Smooth muscle cell (in vitro differentiated cells): ENCODE data around the gene ABHD17A. TPM values are rescaled to one million over a fixed set of nuclear protein-coding genes. Genes with fewer than 3 reads are reported as not detected.
A peak's percentile ranks its signal among the peaks of the same experiment; 100 is the strongest.

Experiments
- DNase-seq: peaks from one replicate; lab custom pipeline; 2025; ENCODE audit not compliant: unreplicated experiment; lab: John Stamatoyannopoulos, UW
- H2AFZ ChIP-seq: fragments of 200-600 bp; sonication (generic); 2 replicates; pipeline ENCODE4 v1.6.0; 2016; ENCODE audit warnings: antibody characterized with exemption, low read depth, mild to moderate bottlenecking
- H3F3A ChIP-seq: fragments of 200-600 bp; sonication (generic); 2 replicates; pipeline ENCODE4 v1.6.0; 2017; ENCODE audit warnings: antibody characterized with exemption, low read depth
- H3K27ac ChIP-seq: fragments of 200-600 bp; sonication (generic); 2 replicates; pipeline ENCODE4 v1.5.1; 2016; ENCODE audit warnings: low read depth, mild to moderate bottlenecking
- H3K27me3 ChIP-seq: fragments of 200-600 bp; sonication (generic); 2 replicates; pipeline ENCODE4 v1.6.1; 2016; ENCODE audit warnings: low read depth, mild to moderate bottlenecking
- H3K36me3 ChIP-seq: fragments of 200-600 bp; sonication (generic); 2 replicates; pipeline ENCODE4 v1.5.1; 2016; ENCODE audit warnings: low read depth
- H3K4me1 ChIP-seq: fragments of 200-600 bp; sonication (generic); 2 replicates; pipeline ENCODE4 v1.5.1; 2016; ENCODE audit warnings: low read depth
- H3K4me2 ChIP-seq: fragments of 200-600 bp; sonication (generic); 2 replicates; pipeline ENCODE4 v1.6.0; 2016; ENCODE audit warnings: mild to moderate bottlenecking
- H3K4me3 ChIP-seq: fragments of 200-600 bp; sonication (generic); 2 replicates; pipeline ENCODE4 v1.5.1; 2016; ENCODE audit warnings: mild to moderate bottlenecking
- H3K79me2 ChIP-seq: fragments of 200-600 bp; sonication (generic); 2 replicates; pipeline ENCODE4 v1.6.0; 2016; ENCODE audit warnings: low read depth, mild to moderate bottlenecking
- H3K9ac ChIP-seq: fragments of 200-600 bp; sonication (generic); 2 replicates; pipeline ENCODE4 v1.6.0; 2016; ENCODE audit warnings: low read depth
- H3K9me3 ChIP-seq: fragments of 200-600 bp; sonication (generic); replicated peaks from 2 replicates; pipeline ENCODE4 v1.5.1; 2016; ENCODE audit warnings: low read depth
- H4K20me1 ChIP-seq: fragments of 200-600 bp; sonication (generic); 2 replicates; pipeline ENCODE4 v1.6.0; 2016; ENCODE audit warnings: low read depth
- CTCF ChIP-seq: fragments of 200-600 bp; sonication (generic); IDR thresholded peaks from 2 replicates; pipeline ENCODE4 v1.5.1; 2017; ENCODE audit warnings: borderline replicate concordance, mild to moderate bottlenecking, antibody characterized with exemption; ENCODE audit not compliant: insufficient read depth, poor library complexity, severe bottlenecking
- WGBS: methylation state at CpG from one replicate; pipeline ENCODE4 v1.1.7; 2016; ENCODE audit warnings: low lambda C conversion rate; 5-methylcytosine and 5-hydroxymethylcytosine counted together
- polyA plus RNA-seq: library from polyadenylated mRNA; unstranded; fragments of >200 nt; fragmentation: Nextera tagmentation; extraction: Ambion mirVana; gene quantifications from 2 replicates; pipeline ENCODE4 v1.2.1, GENCODE V29; 2016
- total RNA-seq: library from RNA; depleted of rRNA; stranded (reverse); fragments of >200 nt; gene quantifications from 2 replicates; pipeline ENCODE4 v1.2.3, GENCODE V29; 2014

Gene ABHD17A
- total and polyA plus RNA-seq, 2 experiments from 2014 or later = 42.9 to 106 TPM

DNA sequence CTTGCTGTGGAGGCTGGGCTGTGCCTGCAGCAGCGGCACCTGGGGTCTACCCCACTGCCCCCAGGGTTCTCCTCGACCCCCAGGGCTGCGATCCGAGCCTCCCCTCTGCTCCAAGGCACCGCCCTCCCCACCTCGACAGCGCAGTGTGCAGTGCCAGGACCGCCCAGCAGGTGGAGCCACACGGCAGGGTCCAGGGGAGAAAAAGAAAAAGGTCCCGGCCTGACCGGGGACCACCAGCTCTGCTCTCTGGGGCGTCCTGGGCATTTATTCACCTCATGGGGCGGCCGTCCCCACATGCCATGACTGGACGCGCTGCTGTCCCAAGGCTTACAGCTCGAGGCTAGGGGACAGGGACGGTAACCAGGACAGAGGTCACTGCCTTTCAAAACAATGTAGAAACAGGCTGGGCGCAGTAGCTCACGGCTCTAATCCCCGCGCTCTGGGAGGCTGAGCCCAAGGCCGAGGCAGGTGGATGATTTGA lies 47.6 kb downstream of the ABHD17A start:
- no peaks in the 10 kb centered on the region for H3F3A ChIP-seq
- H2AFZ ChIP-seq = no peak overlapping the region
- 53% methylated on average over 22 of the region's 23 CpGs for WGBS
- H3K9me3 ChIP-seq = no peaks in the 10 kb centered on the region
- peak; percentile 97 for TF ChIP-seq CTCF
- H4K20me1 ChIP-seq = peaks cover 100% of the 10 kb centered on the region
- H3K4me1 ChIP-seq = no peaks in the 10 kb centered on the region
- H3K4me2 ChIP-seq = no peak overlapping the region
- no peak overlapping the region for H3K27ac ChIP-seq
- H3K79me2 ChIP-seq = peaks cover 84% of the 10 kb centered on the region
- peak; percentile 12 for DNase-seq
- no peak overlapping the region for H3K9ac ChIP-seq
- no peaks in the 10 kb centered on the region for H3K27me3 ChIP-seq
- H3K36me3 ChIP-seq = no peaks in the 10 kb centered on the region
- no peak overlapping the region for H3K4me3 ChIP-seq

- no peaks in the 10 kb centered on the region for H3K9me3 ChIP-seq
- no peaks in the 10 kb centered on the region for H3F3A ChIP-seq
- peaks cover 80% of the 10 kb centered on the region for H3K79me2 ChIP-seq
- 80% methylated on average over 11 of the region's 11 CpGs for WGBS
- H3K27me3 ChIP-seq = no peaks in the 10 kb centered on the region
- H3K4me1 ChIP-seq = no peaks in the 10 kb centered on the region
- H3K36me3 ChIP-seq = no peaks in the 10 kb centered on the region
- peaks cover 100% of the 10 kb centered on the region for H4K20me1 ChIP-seq
- no peak overlapping the region for H2AFZ ChIP-seq
- H3K4me2 ChIP-seq = no peak overlapping the region
- no peak overlapping the region for H3K27ac ChIP-seq
- TF ChIP-seq CTCF = no peak
- H3K4me3 ChIP-seq = no peak overlapping the region
- H3K9ac ChIP-seq = no peak overlapping the region
- DNase-seq = no peak
Measured at GRCh38 chr19:1837222-1837565, 48.1 kb downstream of the ABHD17A start.

DNA sequence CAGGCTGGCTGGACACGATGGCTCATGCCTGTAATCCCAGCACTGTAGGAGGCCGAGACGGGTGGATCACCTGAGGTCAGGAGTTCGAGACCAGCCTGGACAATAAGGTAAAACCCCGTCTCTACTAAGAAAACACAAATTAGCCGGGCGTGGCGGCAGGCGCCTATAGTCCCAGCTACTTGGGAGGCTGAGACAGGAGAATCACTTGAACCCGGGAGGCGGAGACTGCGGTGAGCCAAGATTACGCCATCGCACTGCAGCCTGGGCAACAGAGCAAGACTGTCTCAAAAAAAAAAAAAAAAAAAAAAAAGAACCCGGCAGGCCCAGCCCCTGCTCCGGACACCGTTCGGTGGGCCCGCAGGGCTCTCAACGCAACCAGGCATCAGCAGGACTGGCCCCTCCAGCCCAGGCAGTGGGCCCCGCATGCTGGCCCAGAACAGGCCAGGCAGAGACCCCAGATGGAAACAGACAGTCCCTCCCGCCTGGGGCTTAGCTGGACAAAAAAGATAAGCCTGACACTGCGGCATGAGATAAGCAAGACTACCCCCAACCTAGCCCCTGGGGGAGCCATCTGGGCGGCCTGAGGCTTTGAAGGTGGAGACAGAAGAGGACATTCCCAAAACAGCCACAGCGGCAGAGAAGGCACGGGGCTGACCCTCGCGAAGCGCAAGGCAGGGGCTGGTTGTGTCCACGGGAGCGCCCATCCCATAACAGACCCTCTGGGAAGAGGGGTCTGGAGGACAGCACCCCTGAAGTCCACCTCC lies 48.7 kb downstream of the ABHD17A start:
- no peak overlapping the region for H3K27ac ChIP-seq
- no peak overlapping the region for H3K4me3 ChIP-seq
- no peaks in the 10 kb centered on the region for H3K27me3 ChIP-seq
- H4K20me1 ChIP-seq = peaks cover 100% of the 10 kb centered on the region
- no peaks in the 10 kb centered on the region for H3K36me3 ChIP-seq
- H3K4me1 ChIP-seq = no peaks in the 10 kb centered on the region
- H3K79me2 ChIP-seq = peaks cover 76% of the 10 kb centered on the region
- no peak overlapping the region for H3K9ac ChIP-seq
- no peak for DNase-seq
- H3F3A ChIP-seq = no peaks in the 10 kb centered on the region
- no peak overlapping the region for H2AFZ ChIP-seq
- TF ChIP-seq CTCF = no peak
- no peaks in the 10 kb centered on the region for H3K9me3 ChIP-seq
- H3K4me2 ChIP-seq = no peak overlapping the region
- WGBS = 84% methylated on average over 31 of the region's 31 CpGs

- no peak overlapping the region for H2AFZ ChIP-seq
- no peaks in the 10 kb centered on the region for H3K27me3 ChIP-seq
- H3F3A ChIP-seq = no peaks in the 10 kb centered on the region
- no peak overlapping the region for H3K4me2 ChIP-seq
- H3K79me2 ChIP-seq = peaks cover 55% of the 10 kb centered on the region
- no peak for TF ChIP-seq CTCF
- no peaks in the 10 kb centered on the region for H3K4me1 ChIP-seq
- 95% methylated on average over 15 of the region's 15 CpGs for WGBS
- peaks cover 95% of the 10 kb centered on the region for H4K20me1 ChIP-seq
- no peak overlapping the region for H3K27ac ChIP-seq
- DNase-seq = no peak
- no peak overlapping the region for H3K4me3 ChIP-seq
- H3K9me3 ChIP-seq = no peaks in the 10 kb centered on the region
- H3K9ac ChIP-seq = no peak overlapping the region
- no peaks in the 10 kb centered on the region for H3K36me3 ChIP-seq
Measured at GRCh38 chr19:1833540-1833939, 51.8 kb downstream of the ABHD17A start.
